ENCODE results near the gene CLDN4.
A peak's percentile ranks its signal among the peaks of the same experiment; 100 is the strongest.
"Not testable (repeated sequence)": the region's sequence is repeated elsewhere in the genome, so short reads cannot be mapped to it uniquely, and the experiment has no call there.

CLDN4 gene

DNA sequence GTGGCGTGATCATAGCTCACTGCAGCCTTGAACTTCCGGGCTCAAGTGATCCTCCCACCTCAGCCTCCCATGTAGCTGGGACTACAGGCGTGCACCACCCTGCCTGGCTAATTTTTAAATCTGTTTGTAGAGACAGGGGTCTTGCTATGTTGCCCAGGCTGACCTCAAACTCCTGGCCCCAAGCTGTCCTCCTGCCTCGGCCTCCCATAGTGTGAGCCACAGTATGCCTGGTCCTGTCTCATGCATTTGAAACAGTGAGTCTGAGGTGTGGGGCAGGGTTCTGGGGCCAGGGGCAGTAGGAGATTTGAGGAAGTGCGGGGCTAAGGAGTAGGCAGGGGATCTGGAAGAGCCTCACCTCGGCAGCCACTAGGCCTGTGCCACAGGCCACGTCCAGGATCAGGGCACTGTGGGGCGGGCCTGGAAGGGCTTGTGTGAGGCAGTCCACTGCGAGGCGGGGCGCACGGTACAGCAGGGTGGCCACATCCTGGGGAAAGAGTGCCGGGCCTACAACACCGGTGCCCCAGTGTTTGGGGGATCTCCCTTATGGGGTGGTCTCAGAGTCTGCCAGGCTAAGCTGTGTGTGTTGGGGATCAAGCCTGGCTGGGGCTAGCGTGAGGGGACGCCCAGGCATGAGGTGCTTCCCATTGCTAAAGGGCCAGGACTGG is 10.1 kb downstream of the CLDN4 start:
- no peak overlapping the region for H3K27ac ChIP-seq
- TF ChIP-seq, protein P1, sequence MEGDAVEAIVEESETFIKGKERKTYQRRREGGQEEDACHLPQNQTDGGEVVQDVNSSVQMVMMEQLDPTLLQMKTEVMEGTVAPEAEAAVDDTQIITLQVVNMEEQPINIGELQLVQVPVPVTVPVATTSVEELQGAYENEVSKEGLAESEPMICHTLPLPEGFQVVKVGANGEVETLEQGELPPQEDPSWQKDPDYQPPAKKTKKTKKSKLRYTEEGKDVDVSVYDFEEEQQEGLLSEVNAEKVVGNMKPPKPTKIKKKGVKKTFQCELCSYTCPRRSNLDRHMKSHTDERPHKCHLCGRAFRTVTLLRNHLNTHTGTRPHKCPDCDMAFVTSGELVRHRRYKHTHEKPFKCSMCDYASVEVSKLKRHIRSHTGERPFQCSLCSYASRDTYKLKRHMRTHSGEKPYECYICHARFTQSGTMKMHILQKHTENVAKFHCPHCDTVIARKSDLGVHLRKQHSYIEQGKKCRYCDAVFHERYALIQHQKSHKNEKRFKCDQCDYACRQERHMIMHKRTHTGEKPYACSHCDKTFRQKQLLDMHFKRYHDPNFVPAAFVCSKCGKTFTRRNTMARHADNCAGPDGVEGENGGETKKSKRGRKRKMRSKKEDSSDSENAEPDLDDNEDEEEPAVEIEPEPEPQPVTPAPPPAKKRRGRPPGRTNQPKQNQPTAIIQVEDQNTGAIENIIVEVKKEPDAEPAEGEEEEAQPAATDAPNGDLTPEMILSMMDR (IDR thresholded peaks at IDR 0.05) = no peak
- no peak for TF ChIP-seq ZFX (IDR thresholded peaks at IDR 0.05; ENCODE audit: borderline replicate concordance)

DNA sequence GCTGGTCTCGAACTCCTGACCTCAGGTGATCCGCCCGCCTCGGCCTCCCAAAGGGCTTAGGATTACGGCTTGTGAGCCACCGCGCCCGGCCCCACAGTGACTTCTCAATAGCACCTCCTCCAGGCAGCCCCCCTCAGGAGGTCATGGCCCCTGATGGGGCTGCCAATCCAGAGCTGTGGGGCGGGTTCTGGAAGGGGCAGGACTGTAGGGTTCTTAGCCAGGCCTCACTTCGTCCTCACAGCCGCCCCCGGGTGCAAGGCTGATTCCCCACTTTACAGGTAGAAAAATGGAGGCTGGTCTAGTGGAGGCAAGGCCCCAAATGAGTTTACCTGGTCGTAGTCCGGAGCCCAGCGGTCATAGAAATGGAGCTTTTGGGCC is 10.9 kb downstream of the CLDN4 start:
- peak overlapping the region; percentile 51 for H3K27ac ChIP-seq
- no peak for TF ChIP-seq ZFX (IDR thresholded peaks at IDR 0.05; ENCODE audit: borderline replicate concordance)
- TF ChIP-seq, protein P1 (IDR thresholded peaks at IDR 0.05) = no peak

DNA sequence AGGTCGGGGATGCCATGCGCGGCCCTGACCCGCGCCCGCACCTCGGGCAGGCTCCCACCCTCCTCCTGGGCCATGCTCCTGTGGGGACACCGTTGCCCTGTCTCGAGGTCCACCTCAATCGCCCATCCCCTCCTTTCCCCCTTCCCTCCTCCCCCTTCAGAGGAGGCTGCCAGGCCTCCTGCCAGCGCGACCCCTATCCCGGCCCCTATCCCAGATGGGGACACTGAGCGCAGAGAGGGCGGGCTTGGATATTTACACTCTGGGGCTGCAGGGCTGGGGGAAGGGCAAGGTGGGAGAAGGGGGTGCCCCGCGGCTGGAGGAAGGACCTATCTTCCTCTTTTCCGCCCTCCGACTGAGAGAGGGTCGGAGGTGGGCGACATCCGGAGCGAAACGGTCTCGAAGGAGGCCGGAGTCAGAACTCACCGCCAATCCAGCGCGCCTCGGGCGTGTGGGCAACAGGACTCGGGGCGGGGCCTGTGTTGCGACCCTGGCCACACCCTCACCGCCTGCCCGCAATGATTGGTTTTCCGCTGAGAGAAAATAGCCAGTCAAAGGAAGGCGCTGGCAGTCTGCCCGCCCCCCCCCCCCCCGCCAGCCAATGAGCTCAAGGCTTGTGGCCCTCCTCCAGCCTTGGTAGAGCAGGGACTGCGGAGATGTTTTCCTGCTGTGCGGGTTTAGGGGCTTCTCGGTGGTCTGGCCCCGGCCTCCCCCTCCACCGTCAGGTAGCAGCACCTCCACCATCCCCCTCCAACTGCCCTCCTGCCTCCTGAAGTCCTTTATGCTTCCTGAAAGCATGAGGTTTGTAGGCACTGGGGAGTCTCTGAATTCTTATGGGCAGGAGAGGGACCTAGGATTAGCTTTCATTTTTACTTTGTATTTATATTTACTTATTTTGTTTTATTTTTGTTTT is 11.5 kb downstream of the CLDN4 start, which contains the start of gene METTL27:
Gene METTL27 (minus strand): TSS at position 450 of the 910 bp plus-strand sequence. CDS start 376 bp downstream, at position 74.
- H3K27ac ChIP-seq = peak within 1 kb of the TSS; percentile 51
- TF ChIP-seq, protein P1 (IDR thresholded peaks at IDR 0.05) = no peak
- no peak for TF ChIP-seq ZFX (IDR thresholded peaks at IDR 0.05; ENCODE audit: borderline replicate concordance)

DNA sequence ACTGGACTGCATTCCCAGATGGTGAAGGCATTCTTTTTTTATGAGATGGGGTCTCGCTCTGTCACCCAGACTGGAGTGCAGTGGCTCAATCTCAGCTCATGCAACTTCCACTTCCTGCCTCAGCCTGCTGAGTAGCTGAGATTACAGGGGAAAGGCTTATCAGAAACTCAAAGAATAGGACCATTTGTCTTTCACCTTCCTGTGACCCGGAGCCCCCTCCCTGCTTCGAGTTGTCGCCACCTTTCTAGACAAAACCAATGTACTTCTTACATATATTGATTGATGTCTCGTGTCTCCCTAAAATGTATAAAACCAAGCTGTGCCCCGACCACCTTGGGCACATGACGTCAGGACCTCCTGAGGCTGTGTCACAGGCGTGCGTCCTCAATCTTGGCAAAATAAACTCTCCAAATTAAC is 13.3 kb downstream of the CLDN4 start:
- TF ChIP-seq, protein P1 (IDR thresholded peaks at IDR 0.05) = no peak
- TF ChIP-seq ZFX (IDR thresholded peaks at IDR 0.05; ENCODE audit: borderline replicate concordance) = no peak
- no peak overlapping the region for H3K27ac ChIP-seq

DNA sequence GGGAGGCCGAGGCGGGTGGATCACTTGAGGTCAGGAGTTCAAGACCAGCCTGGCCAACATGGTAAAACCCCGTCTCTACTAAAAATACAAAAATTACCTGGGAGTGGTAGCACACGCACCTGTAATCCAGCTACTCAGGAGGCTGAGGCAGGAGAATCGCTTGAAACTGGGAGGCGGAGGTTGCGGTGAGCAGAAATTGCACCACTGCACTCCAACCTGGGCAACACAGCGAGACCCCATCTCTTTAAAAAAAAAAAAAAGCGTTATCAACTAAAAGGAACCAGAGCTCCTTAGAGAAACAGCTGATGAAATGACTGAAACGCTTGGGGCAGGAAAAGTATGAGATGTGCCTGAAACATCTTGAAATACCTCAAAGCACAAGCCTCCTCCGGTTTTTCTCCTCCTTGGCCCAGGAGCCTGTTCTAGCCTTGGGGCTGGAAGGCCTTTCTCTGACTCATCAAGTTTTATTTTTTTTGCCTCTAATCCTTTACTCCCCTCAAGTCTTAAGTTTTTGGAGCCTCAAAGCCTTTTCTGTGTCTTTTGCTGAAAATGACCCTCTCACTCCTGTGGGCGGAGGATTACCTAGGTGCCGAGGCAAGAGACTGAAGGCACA is 14.2 kb downstream of the CLDN4 start:
- no peak overlapping the region for H3K27ac ChIP-seq
- TF ChIP-seq ZFX (IDR thresholded peaks at IDR 0.05; ENCODE audit: borderline replicate concordance) = no peak
- TF ChIP-seq, protein P1 (IDR thresholded peaks at IDR 0.05) = no peak

DNA sequence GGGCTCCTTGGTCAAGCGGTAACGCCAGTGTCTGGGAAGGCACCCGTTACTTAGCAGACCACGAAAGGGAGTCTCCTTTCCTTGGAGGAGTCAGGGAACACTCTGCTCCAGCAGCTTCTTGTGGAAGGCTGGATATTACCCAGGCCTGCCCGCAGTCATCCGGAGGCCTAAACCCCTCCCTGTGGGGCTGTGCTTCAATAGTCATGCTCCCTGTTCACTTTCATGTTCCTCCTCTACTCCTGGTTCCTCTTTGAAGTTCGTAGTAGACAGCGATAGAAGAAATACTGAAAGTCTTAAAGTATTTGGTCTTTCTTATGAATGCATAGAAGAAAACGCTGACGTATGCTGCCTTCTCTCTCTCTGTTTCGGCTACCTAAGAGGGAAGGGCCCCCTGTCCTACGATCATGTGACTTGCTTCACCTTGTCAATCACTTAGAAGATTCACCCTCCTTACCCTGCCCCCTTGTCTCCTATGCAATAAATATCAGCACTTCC is 15.0 kb downstream of the CLDN4 start:
- H3K27ac ChIP-seq = not testable (repeated sequence)

DNA sequence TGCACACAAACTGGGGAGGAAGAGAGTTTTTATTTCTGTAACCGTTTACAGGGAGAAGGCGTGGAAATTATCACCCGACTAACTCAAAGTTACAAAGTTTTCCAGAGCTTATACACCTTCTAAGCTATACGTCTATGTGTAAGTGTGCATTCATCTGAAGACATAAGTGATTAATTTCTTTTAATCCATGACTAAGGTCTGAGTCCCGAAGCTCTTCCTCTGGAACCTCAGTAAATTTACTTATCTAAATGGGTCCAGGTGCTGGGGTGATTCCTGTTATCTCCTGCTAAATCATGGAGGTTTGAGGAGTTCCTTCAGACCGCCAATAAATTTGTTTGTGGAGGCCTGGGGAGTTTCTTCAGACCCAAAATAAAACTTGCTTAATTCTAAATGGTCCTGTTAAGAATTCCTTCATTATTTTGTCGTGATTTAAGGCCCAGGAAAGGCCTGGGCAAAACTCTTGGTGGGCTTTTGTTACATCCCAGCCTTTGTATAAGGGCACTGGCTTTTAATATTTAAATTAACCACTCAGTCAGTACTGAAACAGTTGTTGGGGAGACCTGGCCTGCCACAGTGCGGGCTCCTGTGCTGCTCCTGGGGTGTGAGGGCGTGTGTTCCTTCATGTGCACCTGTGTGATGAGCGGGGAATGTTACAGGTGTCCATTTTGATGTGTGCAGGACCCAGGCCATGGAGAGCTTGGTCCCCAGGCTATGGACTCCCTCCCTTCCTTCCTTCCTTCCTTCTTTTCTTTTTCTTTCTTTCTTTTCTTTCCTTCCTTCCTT is 17.3 kb downstream of the CLDN4 start:
- TF ChIP-seq, protein P1 (IDR thresholded peaks at IDR 0.05) = no peak
- TF ChIP-seq ZFX (IDR thresholded peaks at IDR 0.05; ENCODE audit: borderline replicate concordance) = no peak
- no peak overlapping the region for H3K27ac ChIP-seq
